ENCODE measurements around the gene SCLY. TPM values are rescaled to one million over a fixed set of nuclear protein-coding genes. Genes with fewer than 3 reads are reported as not detected.
"Not testable (repeated sequence)": the region's sequence is repeated elsewhere in the genome, so short reads cannot be mapped to it uniquely, and the experiment has no call there.

Gene SCLY
- total RNA-seq, 1 donor from 2014 or later = 13.5 TPM

GRCh38 chr2:238045575-238045974 is 15.2 kb upstream of the SCLY start:
- H3K36me3 ChIP-seq = peaks cover 0 to 12% of the 10 kb centered on the region in 2 donors
- H3K27ac ChIP-seq = no peak overlapping the region
- no peaks in the 10 kb centered on the region for H3K9me3 ChIP-seq
- TF ChIP-seq, protein P1, sequence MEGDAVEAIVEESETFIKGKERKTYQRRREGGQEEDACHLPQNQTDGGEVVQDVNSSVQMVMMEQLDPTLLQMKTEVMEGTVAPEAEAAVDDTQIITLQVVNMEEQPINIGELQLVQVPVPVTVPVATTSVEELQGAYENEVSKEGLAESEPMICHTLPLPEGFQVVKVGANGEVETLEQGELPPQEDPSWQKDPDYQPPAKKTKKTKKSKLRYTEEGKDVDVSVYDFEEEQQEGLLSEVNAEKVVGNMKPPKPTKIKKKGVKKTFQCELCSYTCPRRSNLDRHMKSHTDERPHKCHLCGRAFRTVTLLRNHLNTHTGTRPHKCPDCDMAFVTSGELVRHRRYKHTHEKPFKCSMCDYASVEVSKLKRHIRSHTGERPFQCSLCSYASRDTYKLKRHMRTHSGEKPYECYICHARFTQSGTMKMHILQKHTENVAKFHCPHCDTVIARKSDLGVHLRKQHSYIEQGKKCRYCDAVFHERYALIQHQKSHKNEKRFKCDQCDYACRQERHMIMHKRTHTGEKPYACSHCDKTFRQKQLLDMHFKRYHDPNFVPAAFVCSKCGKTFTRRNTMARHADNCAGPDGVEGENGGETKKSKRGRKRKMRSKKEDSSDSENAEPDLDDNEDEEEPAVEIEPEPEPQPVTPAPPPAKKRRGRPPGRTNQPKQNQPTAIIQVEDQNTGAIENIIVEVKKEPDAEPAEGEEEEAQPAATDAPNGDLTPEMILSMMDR (IDR thresholded peaks at IDR 0.05) = no peak
- TF ChIP-seq POLR2A (IDR thresholded peaks at IDR 0.05) = no peak
- no peak for TF ChIP-seq POLR2AphosphoS5 (IDR thresholded peaks at IDR 0.05; ENCODE audit: insufficient read depth in 1 of 2, low read depth in 1 of 2)
- no peaks in the 10 kb centered on the region for H3K4me1 ChIP-seq
- no peak overlapping the region for H3K4me3 ChIP-seq
- intact Hi-C loops (cut with DNase I) = no loop called here
- no peaks in the 10 kb centered on the region for H3K27me3 ChIP-seq
- no peak for DNase-seq (ENCODE audit: extremely low spot score in 2 of 2)

DNA sequence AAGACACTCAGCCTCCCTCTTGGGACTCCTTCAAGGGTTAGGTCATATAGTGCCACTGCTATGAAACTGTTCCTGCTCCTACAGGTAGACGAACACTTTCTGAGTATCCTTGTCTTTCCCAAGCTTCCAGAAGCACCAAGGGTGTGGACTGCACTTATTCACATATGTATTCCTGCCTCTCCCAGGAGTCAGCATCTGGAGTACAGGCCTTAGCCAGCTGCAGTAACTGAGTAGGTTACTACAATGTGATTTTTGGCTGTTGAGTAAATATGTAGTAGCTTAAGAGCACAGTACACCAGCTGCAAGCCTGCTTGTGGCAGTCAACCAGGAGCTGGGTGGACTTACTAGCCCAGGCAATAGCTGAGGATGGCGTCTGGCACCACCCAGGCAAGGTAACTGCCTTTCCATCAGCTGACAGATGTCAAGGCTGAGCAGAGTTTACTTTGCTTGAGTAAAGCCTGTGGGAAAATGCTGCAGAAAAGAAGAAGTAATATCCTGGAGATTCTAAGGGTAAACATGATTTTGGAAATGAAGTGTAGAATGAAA is 14.0 kb upstream of the SCLY start:
- intact Hi-C loops (cut with DNase I) = no loop called here
- Histone ChIP-seq H3K4me3 (no peak overlapping the region), H3K9me3 (no peaks in the 10 kb centered on the region), H3K36me3 (peaks cover 0 to 1% of the 10 kb centered on the region in 2 donors), H3K27ac (no peak overlapping the region), H3K27me3 (no peaks in the 10 kb centered on the region), H3K4me1 (no peaks in the 10 kb centered on the region)
- TF ChIP-seq POLR2A (IDR thresholded peaks at IDR 0.05) = no peak
- TF ChIP-seq, protein P1 (IDR thresholded peaks at IDR 0.05) = no peak
- no peak for TF ChIP-seq POLR2AphosphoS5 (IDR thresholded peaks at IDR 0.05; ENCODE audit: insufficient read depth in 1 of 2, low read depth in 1 of 2)
- no peak for DNase-seq (ENCODE audit: extremely low spot score in 2 of 2)

DNA sequence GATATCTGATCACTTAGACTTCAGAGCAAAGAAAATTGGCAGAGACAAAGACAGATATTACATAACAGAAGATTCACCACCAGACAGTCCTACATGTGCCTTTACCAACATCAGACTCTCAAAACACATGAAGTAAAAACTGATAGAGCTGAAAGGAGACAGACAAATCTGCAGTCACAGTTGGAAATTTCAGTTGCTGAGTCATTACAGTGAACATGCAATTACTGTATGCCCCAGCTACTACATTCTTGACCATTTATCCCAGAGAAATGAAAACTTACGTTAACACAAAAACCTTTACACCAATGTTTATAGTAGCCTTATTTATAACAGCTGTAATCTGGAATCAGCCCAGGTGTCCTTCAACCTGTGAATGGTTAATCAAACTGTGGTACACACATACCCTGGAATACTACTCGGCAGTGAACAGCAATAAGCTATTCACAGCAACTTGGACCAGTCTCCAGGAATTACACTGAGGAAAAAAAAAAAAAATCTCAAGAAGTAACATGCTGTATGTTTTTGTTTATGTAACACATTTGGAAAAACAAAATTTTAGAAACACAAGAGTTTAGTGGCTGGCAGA is 7.5 kb upstream of the SCLY start:
- Histone ChIP-seq H3K27me3 (no peaks in the 10 kb centered on the region), H3K9me3 (no peaks in the 10 kb centered on the region), H3K4me3 (no peak overlapping the region), H3K4me1 (no peaks in the 10 kb centered on the region), H3K27ac (no peak overlapping the region), H3K36me3 (no peaks in the 10 kb centered on the region)
- DNase-seq (ENCODE audit: extremely low spot score in 2 of 2) = no peak
- intact Hi-C loops (cut with DNase I) = no loop called here
- TF ChIP-seq POLR2A (IDR thresholded peaks at IDR 0.05) = no peak
- TF ChIP-seq POLR2AphosphoS5 (IDR thresholded peaks at IDR 0.05; ENCODE audit: insufficient read depth in 1 of 2, low read depth in 1 of 2) = no peak
- TF ChIP-seq, protein P1 (IDR thresholded peaks at IDR 0.05) = no peak

GRCh38 chr2:238055841-238056240 is 5.0 kb upstream of the SCLY start:
- Histone ChIP-seq H3K27ac (no peak overlapping the region), H3K9me3 (no peaks in the 10 kb centered on the region), H3K4me1 (peaks cover 9% of the 10 kb centered on the region), H3K4me3 (no peak overlapping the region), H3K36me3 (no peaks in the 10 kb centered on the region), H3K27me3 (no peaks in the 10 kb centered on the region)
- DNase-seq (ENCODE audit: extremely low spot score in 2 of 2) = no peak
- TF ChIP-seq, protein P1 (IDR thresholded peaks at IDR 0.05) = no peak
- TF ChIP-seq POLR2AphosphoS5 (IDR thresholded peaks at IDR 0.05; ENCODE audit: insufficient read depth in 1 of 2, low read depth in 1 of 2) (no peak), POLR2A (IDR thresholded peaks at IDR 0.05) (no peak)
- intact Hi-C loops (cut with DNase I) = no loop called here

GRCh38 chr2:238057696-238058575 is 2.9 kb upstream of the SCLY start:
- H3K27me3 ChIP-seq; intact Hi-C loops (cut with DNase I); H3K4me3 ChIP-seq; DNase-seq (ENCODE audit: extremely low spot score in 2 of 2); H3K27ac ChIP-seq; H3K9me3 ChIP-seq; H3K36me3 ChIP-seq: not testable (repeated sequence)
- H3K4me1 ChIP-seq = peaks cover 20% of the 10 kb centered on the region

All from vagina (tissue), 2 donors.